Astrocyte (in vitro differentiated cells and primary cell): ENCODE results near the gene SLC15A1. TPM values are rescaled to one million over a fixed set of nuclear protein-coding genes. Genes with fewer than 3 reads are reported as not detected.
A peak's percentile ranks its signal among the peaks of the same experiment; 100 is the strongest.

ENCODE experiments used
- DNase-seq: peaks from one replicate; pipeline ENCODE4 v3.0.0-alpha.2; 2010; ENCODE audit warnings: low read depth
- FAIRE-seq: peaks from 2 replicates; lab custom pipeline; 2011; peaks lifted over from hg19 to GRCh38; lab: Jason Lieb, UNC
- H2AFZ ChIP-seq: 2 replicates; pipeline ENCODE4 v1.6.0; 2012; ENCODE audit warnings: low read depth, low read length, inconsistent platforms
- H3K27ac ChIP-seq: 2 replicates; pipeline ENCODE4 v1.5.1; 2011; ENCODE audit warnings: low read depth, low read length, inconsistent platforms
- H3K27me3 ChIP-seq: 2 replicates; pipeline ENCODE4 v1.6.0; 2011; ENCODE audit warnings: low read length, inconsistent platforms; ENCODE audit not compliant: insufficient read depth
- H3K36me3 ChIP-seq: 2 replicates; pipeline ENCODE4 v1.5.1; 2011; ENCODE audit warnings: low read length, inconsistent platforms; ENCODE audit not compliant: insufficient read depth
- H3K4me1 ChIP-seq: 2 replicates; pipeline ENCODE4 v1.5.1; 2011; ENCODE audit warnings: low read length, inconsistent platforms; ENCODE audit not compliant: insufficient read depth
- H3K4me2 ChIP-seq: 2 replicates; pipeline ENCODE4 v1.6.0; 2012; ENCODE audit warnings: low read length, inconsistent platforms
- H3K4me3 ChIP-seq: 2 replicates; pipeline ENCODE4 v1.5.1; 2011; ENCODE audit warnings: low read depth, mild to moderate bottlenecking, low read length, inconsistent platforms; ENCODE audit not compliant: insufficient read depth
- H3K79me2 ChIP-seq: 2 replicates; pipeline ENCODE4 v1.6.0; 2012; ENCODE audit warnings: mild to moderate bottlenecking, low read length, inconsistent platforms; ENCODE audit not compliant: insufficient read depth
- H3K9ac ChIP-seq: 2 replicates; pipeline ENCODE4 v1.6.0; 2012; ENCODE audit warnings: mild to moderate bottlenecking, low read length, inconsistent platforms
- H3K9me3 ChIP-seq: 2 replicates; pipeline ENCODE4 v1.5.1; 2012; ENCODE audit warnings: low read depth, mild to moderate bottlenecking, low read length, inconsistent platforms; ENCODE audit not compliant: insufficient read depth
- H4K20me1 ChIP-seq: 2 replicates; pipeline ENCODE4 v1.6.0; 2012; ENCODE audit warnings: low read length, inconsistent platforms; ENCODE audit not compliant: insufficient read depth
- H3K27ac Mint-ChIP-seq: one replicate; pipeline ENCODE4 v1.8.0; 2021; ENCODE audit warnings: mild to moderate bottlenecking, mixed read lengths; ENCODE audit not compliant: unreplicated experiment
- H3K27me3 Mint-ChIP-seq: one replicate; pipeline ENCODE4 v1.8.0; 2021; ENCODE audit warnings: low read depth, mixed read lengths; ENCODE audit not compliant: unreplicated experiment
- H3K36me3 Mint-ChIP-seq: one replicate; pipeline ENCODE4 v1.8.0; 2021; ENCODE audit warnings: low read depth, mixed read lengths; ENCODE audit not compliant: unreplicated experiment
- H3K4me1 Mint-ChIP-seq: one replicate; pipeline ENCODE4 v1.8.0; 2021; ENCODE audit warnings: low read depth, mixed read lengths; ENCODE audit not compliant: unreplicated experiment
- H3K4me3 Mint-ChIP-seq: one replicate; pipeline ENCODE4 v1.8.0; 2021; ENCODE audit warnings: mild to moderate bottlenecking, moderate library complexity, mixed read lengths; ENCODE audit not compliant: unreplicated experiment
- H3K9me3 Mint-ChIP-seq: one replicate; pipeline ENCODE4 v1.8.0; 2021; ENCODE audit warnings: mild to moderate bottlenecking, mixed read lengths; ENCODE audit not compliant: unreplicated experiment
- CTCF ChIP-seq: IDR thresholded peaks from 2 replicates; pipeline ENCODE4 v1.5.1; 2011; ENCODE audit warnings: low read depth, mild to moderate bottlenecking, inconsistent platforms, low read length, moderate library complexity; ENCODE audit not compliant: insufficient read depth
- EZH2 ChIP-seq: IDR thresholded peaks from 2 replicates; pipeline ENCODE4 v1.6.1; 2012; ENCODE audit warnings: mild to moderate bottlenecking, low read length, inconsistent platforms; ENCODE audit not compliant: insufficient read depth
- total RNA-seq: library from RNA; stranded (reverse); gene quantifications from 2 replicates; pipeline ENCODE4 v1.2.1, GENCODE V29; 2021

The SLC15A1 gene
- total RNA-seq, 1 donor from 2014 or later, result not detected

GRCh38 chr13:98675837-98676236 lies 76.6 kb downstream of the SLC15A1 start:
- Mint-ChIP-seq H3K9me3 (peaks cover 4% of the 10 kb centered on the region), H3K36me3 (peaks cover 4% of the 10 kb centered on the region), H3K27me3 (peaks cover 16% of the 10 kb centered on the region), H3K27ac (peak overlapping the region; percentile 47), H3K4me3 (no peak overlapping the region), H3K4me1 (peaks cover 5% of the 10 kb centered on the region)
- peaks cover 26% of the 10 kb centered on the region for H3K4me1 ChIP-seq
- H3K4me3 ChIP-seq, result no peak overlapping the region
- H3K9me3 ChIP-seq, result no peaks in the 10 kb centered on the region
- peaks cover 18% of the 10 kb centered on the region for H3K79me2 ChIP-seq
- H3K27me3 ChIP-seq, result no peaks in the 10 kb centered on the region
- no peak overlapping the region for H3K27ac ChIP-seq
- H2AFZ ChIP-seq, result no peak overlapping the region
- DNase-seq (no peak), FAIRE-seq (no peak)
- no peak overlapping the region for H3K4me2 ChIP-seq
- H4K20me1 ChIP-seq, result no peaks in the 10 kb centered on the region
- H3K36me3 ChIP-seq, result no peaks in the 10 kb centered on the region
- TF ChIP-seq CTCF (no peak), EZH2 (no peak)
- no peak overlapping the region for H3K9ac ChIP-seq

- Histone ChIP-seq H3K4me3 (no peak overlapping the region), H2AFZ (no peak overlapping the region), H3K9me3 (no peaks in the 10 kb centered on the region), H3K4me2 (no peak overlapping the region), H3K27ac (no peak overlapping the region), H3K9ac (no peak overlapping the region), H3K4me1 (peaks cover 26% of the 10 kb centered on the region), H3K36me3 (no peaks in the 10 kb centered on the region), H3K79me2 (peaks cover 15% of the 10 kb centered on the region), H3K27me3 (no peaks in the 10 kb centered on the region), H4K20me1 (no peaks in the 10 kb centered on the region)
- Mint-ChIP-seq H3K27me3 (peaks cover 21% of the 10 kb centered on the region), H3K36me3 (peaks cover 4% of the 10 kb centered on the region), H3K4me1 (peaks cover 4% of the 10 kb centered on the region), H3K4me3 (peak overlapping the region; percentile 60), H3K9me3 (peaks cover 4% of the 10 kb centered on the region), H3K27ac (no peak overlapping the region)
- DNase-seq (no peak), FAIRE-seq (no peak)
- TF ChIP-seq CTCF (no peak), EZH2 (no peak)
Measured at GRCh38 chr13:98675066-98675465, 77.4 kb downstream of the SLC15A1 start.

- no peaks in the 10 kb centered on the region for H3K36me3 ChIP-seq
- Mint-ChIP-seq H3K27me3 (peaks cover 27% of the 10 kb centered on the region), H3K4me1 (peaks cover 4% of the 10 kb centered on the region), H3K27ac (no peak overlapping the region), H3K9me3 (peaks cover 4% of the 10 kb centered on the region), H3K4me3 (no peak overlapping the region), H3K36me3 (peaks cover 4% of the 10 kb centered on the region)
- H3K27me3 ChIP-seq, result no peaks in the 10 kb centered on the region
- no peak overlapping the region for H3K27ac ChIP-seq
- FAIRE-seq (peak; percentile 80), DNase-seq (peak; percentile 39)
- peaks cover 19% of the 10 kb centered on the region for H3K4me1 ChIP-seq
- peak overlapping the region; percentile 37 for H3K4me2 ChIP-seq
- H3K9ac ChIP-seq, result peak overlapping the region; percentile 38
- H2AFZ ChIP-seq, result peak overlapping the region; percentile 40
- no peak overlapping the region for H3K4me3 ChIP-seq
- no peaks in the 10 kb centered on the region for H3K9me3 ChIP-seq
- TF ChIP-seq EZH2 (no peak), CTCF (peak; percentile 95)
- no peaks in the 10 kb centered on the region for H4K20me1 ChIP-seq
- H3K79me2 ChIP-seq, result no peaks in the 10 kb centered on the region
Measured at GRCh38 chr13:98672947-98673613, 79.4 kb downstream of the SLC15A1 start.
